A172 (cell line): Measurements from ENCODE around the gene KSR2. TPM values are rescaled to one million over a fixed set of nuclear protein-coding genes. Genes with fewer than 3 reads are reported as not detected.

ENCODE experiments used
- DNase-seq: peaks from one replicate; pipeline ENCODE4 v3.0.0-alpha.2; 2015; ENCODE audit warnings: low spot score
- total RNA-seq: library from RNA; depleted of rRNA; stranded (reverse); fragments of >200 nt; shearing (Covaris generic); gene quantifications from 2 replicates; pipeline ENCODE4 v1.2.3, GENCODE V29; 2014

Gene KSR2
- total RNA-seq, 1 experiment from 2014 or later: 0.10 TPM

- DNase-seq: no peak
Measured at GRCh38 chr12:117533687-117534086, 435.1 kb downstream of the KSR2 start.

DNA sequence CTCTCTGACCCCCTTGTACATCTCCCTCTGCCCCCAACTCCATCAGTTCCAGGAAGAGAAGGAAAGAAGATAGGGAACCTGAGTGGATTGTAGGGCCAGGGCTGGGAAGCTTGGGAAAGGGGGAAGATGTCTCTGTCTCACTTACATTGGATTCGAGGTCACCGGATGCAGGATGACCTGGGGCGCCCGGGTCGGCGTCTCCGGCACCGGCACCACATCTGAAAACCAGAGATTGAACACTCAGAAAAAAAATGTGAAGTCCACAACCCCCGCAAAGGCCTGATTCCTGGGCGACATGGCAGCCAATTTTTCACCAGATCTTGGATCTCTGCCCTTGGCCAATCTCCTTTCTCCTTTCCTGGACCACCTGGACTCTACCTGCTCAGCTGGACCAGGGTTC is 438.0 kb downstream of the KSR2 start:
- DNase-seq: no peak

DNA sequence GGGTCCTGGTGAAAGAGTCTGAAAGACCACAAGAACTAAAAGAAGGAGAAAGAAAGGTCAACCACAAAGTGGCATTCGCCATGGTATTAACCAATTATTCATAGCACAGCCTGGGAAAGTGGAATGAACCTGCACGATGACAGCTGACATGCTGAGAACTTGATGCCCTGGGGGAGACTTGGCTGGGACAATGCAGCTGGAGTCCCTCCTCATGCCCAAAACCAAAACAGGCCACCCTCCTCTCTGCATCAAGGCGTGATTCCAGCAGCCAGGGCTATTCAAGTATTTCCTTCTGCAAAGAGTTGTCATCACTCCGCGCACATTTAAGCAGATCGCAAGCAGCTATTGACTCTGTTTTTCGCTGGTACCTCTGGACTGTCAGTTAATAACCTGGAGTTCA is 440.3 kb downstream of the KSR2 start:
- no peak for DNase-seq

DNA sequence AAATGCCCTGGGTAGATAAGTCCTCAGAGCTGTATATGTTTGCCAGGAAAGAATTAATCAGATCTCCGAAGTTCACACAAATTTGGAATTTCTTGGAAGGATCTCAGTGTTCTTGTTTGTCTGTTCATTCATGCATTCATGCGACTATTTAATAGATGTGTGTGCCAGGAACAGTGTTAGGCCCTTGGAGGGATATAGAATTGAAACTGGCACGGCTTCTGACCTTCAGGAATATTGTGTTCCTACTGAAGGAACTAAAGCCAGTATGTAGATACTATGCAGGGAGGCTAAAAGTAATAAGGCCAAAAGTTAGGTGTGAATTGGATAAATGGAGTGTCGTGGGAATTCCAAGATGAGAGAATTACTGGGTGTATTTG is 441.3 kb downstream of the KSR2 start:
- no peak for DNase-seq

GRCh38 chr12:117526757-117527478 is 441.9 kb downstream of the KSR2 start:
- no peak for DNase-seq

DNA sequence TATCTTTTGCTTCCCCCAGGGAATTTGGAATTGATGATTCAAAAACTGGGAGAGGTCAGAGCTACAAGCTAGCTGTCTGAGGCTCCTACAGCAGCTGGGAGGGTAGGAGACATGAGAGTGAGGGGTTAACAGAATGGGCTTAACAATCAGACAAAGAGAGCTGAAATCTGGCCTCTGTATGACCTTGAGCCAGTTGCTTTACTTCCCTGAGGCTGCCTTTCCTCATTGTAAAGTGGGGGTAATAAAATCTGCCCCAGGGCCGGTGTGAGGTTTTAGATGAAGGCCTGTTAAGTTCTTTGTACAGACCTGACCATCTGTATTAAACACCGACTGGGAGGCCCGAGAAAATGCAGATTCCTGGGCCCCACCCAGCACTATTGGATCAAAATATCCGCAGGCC is 443.0 kb downstream of the KSR2 start:
- no peak for DNase-seq

DNA sequence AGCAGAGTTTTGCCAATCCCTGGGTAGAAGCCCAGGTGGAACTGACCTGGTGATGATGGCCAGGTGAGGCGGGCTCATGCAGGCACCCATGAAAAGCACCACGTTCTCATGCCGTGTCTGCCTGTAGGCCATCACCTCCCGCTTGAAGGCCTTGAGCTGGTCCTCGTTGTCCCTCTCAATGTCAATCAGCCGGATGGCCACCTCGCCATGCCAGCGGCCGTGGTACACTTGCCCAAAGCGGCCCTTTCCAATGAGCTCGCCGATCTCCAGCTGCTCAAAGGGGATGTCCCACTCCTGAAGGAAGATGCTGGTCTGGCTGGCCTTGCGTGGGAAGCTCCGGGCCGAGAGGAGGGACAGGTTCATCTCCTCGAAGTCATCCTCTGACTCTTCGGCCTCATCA is 444.0 kb downstream of the KSR2 start:
- DNase-seq: no peak

- DNase-seq: no peak
Measured at GRCh38 chr12:117523971-117524370, 444.8 kb downstream of the KSR2 start.

DNA sequence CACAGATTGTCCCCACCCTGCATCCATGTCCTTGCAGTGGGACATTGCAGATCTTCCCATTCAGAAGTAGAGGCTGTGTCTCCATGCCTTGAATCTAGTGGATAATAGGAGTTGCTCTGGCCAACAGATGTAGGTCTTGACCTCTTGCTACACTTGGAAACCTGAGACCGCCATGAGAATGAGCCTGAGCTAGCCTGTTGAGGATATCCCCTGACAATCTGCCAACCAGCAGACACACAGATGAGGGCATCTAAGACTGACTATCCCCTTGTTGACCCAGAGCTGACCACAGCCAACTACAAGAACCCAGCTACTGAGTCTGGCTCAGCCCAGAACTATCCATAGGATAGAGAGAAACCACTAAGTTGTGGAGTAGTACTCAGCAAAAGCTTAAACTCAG is 446.2 kb downstream of the KSR2 start:
- DNase-seq: no peak

GRCh38 chr12:117521867-117522266 is 446.9 kb downstream of the KSR2 start:
- no peak for DNase-seq

GRCh38 chr12:117521346-117521745 is 447.4 kb downstream of the KSR2 start:
- DNase-seq: no peak

DNA sequence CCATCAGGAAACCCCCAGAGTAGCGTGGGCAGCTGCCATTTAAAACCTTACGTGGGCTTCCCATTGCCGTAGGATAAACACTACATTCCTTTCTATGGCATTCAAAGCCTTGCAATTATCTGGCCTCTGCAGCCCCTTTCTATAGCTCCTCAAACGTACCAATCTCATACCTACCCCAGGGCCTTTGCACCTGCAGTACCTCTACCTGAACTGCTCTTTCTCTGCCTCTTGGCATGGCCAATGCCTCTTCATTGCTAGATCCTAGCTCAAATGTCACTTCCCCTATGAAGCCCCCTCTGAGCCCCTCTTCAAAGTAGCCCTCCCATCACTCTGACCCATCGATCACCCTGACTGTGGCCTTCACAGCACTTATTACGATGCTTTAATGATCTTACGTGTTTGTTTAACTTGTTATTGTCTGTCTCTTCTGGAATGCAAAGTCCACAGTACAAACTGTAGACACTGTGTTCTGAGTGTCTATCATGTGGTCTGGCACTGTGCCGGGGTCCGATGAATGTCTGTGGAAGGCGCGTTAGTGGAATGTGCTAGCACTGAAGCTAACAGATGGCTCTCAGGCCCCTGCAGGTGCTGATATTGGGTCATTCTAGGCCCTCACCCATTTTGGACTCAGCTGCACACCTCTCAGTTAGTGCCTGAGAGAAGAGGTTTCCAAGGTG is 450.1 kb downstream of the KSR2 start:
- peak; percentile 22 for DNase-seq

GRCh38 chr12:117517219-117517739 is 451.5 kb downstream of the KSR2 start:
- DNase-seq: no peak

DNA sequence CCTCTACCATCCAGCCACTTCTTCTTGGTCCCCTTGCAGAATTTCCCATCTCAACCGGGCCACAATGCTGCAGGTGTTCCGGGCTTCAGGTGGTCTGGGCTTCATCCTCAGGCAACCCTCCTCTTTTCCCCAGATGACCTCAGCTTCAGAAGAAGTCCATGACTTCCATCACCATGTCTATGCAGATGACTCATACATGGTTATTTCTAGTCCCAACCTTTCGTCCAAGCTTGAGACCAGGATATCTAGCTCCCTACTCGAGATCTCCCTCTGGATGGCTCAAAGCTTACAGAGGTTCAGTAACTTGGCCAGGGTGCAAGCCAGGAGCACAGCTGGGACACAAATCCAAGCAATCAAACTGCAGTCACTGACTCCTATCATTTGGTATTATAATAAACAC is 452.8 kb downstream of the KSR2 start:
- DNase-seq: no peak

DNA sequence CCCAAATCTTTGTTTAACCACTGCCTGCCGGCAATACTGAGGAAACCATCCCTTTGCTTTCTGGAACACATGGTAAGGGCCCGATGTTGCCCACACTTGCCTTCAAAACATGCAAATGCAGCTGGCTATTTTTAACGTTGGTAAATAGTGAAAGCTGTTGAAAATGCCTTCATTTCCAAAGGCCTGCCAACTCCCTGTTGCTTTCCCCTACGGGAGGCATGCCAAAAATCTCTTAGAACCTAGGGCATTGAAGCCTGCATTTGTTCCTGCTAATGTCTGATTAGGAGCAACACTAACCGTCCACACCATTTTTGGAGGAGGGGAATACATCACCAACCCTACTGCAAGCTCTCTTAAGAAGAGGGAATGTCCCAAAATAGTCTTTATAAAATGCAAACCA is 454.8 kb downstream of the KSR2 start:
- no peak for DNase-seq

DNA sequence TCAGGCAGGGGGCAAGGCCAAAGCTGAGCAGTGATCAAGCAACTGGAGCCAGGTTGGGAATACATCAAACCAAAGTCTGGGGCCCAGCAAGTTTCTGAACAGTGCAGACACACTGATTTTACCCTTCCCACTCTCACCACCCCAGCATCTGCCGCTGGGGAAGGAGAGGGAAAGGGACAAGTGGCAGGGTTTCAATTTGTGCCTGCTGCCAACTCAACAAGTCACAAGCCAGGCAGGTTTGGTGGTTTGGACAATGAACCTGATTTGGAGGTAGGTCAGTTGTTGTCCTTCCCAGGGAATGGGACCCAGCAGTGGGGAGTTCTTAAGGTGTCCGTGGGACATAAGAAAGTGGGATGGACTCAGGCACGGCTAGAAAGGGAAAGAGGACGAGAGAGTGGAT is 455.4 kb downstream of the KSR2 start:
- no peak for DNase-seq

GRCh38 chr12:117508468-117508867 is 460.3 kb downstream of the KSR2 start:
- DNase-seq: no peak

DNA sequence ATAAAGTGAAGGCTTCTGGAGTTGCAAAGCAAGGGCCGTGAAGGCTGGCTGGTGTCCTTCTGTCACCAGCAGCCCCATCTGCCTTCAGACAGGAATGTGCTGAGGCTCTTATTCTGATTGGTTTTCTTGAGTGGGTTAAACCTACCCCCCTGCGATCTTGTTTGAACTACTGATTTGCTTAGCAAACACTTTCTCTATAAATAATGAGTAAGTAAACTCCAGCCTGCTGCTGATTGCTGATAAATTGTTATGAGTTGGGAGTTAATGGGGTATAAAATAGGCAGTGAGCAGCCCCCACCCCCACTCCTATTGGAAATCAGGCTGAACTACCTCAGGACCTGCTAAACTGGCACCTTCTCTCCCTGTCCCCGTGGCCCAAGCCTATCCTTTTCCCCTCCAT is 461.2 kb downstream of the KSR2 start:
- DNase-seq: no peak

- no peak for DNase-seq
Measured at GRCh38 chr12:117506333-117506732, 462.5 kb downstream of the KSR2 start.

GRCh38 chr12:117502633-117503032 is 466.2 kb downstream of the KSR2 start:
- DNase-seq: no peak

GRCh38 chr12:117502233-117502632 is 466.6 kb downstream of the KSR2 start:
- DNase-seq: no peak

GRCh38 chr12:117501076-117501869 is 467.5 kb downstream of the KSR2 start:
- DNase-seq: no peak
